IMR-90 (cell line): ENCODE data around the gene GRAP. TPM values are rescaled to one million over a fixed set of nuclear protein-coding genes. Genes with fewer than 3 reads are reported as not detected.
A peak's percentile ranks its signal among the peaks of the same experiment; 100 is the strongest.
"Not testable (repeated sequence)": the region's sequence is repeated elsewhere in the genome, so short reads cannot be mapped to it uniquely, and the experiment has no call there.

ENCODE experiments used
- ATAC-seq: fragments of 200-7000 bp; cut with Tn5 transposase; 2 replicates; pipeline ENCODE4 v1.9.1; 2020; ENCODE audit warnings: low read depth, mild to moderate bottlenecking, moderate library complexity
- BruUV-seq: library from RNA; stranded (reverse); fragments of 400-500 nt; replicated peaks from 2 replicates; lab custom pipeline; 2021; lab: Mats Ljungman, UMichigan
- CTCF ChIA-PET: fragments of 300-600 bp; formaldehyde crosslinking; extraction: SDS; loops from one replicate; lab custom pipeline; 2021; ENCODE audit warnings: antibody characterized with exemption; lab: Yijun Ruan, JAX
- POLR2A ChIA-PET: fragments of 300-600 bp; sonication (Branson Sonifier 250); formaldehyde crosslinking; loops from one replicate; lab custom pipeline; 2022; ENCODE audit warnings: antibody characterized with exemption; ENCODE audit not compliant: unreplicated experiment; lab: Charles Lee
- DNase-seq: peaks from one replicate; pipeline ENCODE4 v3.0.0; 2013
- H2AFZ ChIP-seq: replicated peaks from 2 replicates; pipeline ENCODE3; 2013; ENCODE audit warnings: low read length, mild to moderate bottlenecking; ENCODE audit not compliant: poor library complexity
- H2AK5ac ChIP-seq: 2 replicates; pipeline ENCODE4 v1.6.1; 2013; ENCODE audit warnings: low read depth, low read length, inconsistent platforms
- H2AK9ac ChIP-seq: replicated peaks from 2 replicates; pipeline ENCODE3; 2013; ENCODE audit warnings: mild to moderate bottlenecking, low read depth, low read length, moderate library complexity; ENCODE audit not compliant: poor library complexity
- H2BK120ac ChIP-seq: 2 replicates; pipeline ENCODE4 v1.6.1; 2013; ENCODE audit warnings: low read depth, low read length, inconsistent platforms
- H2BK15ac ChIP-seq: 3 replicates; pipeline ENCODE4 v1.6.1; 2013; ENCODE audit warnings: low read depth, low read length, inconsistent platforms
- H2BK20ac ChIP-seq: 2 replicates; pipeline ENCODE4 v1.6.1; 2013; ENCODE audit warnings: low read depth, mild to moderate bottlenecking, inconsistent platforms, low read length, moderate library complexity
- H2BK5ac ChIP-seq: 2 replicates; pipeline ENCODE4 v1.6.1; 2013; ENCODE audit warnings: mild to moderate bottlenecking, low read depth, low read length, inconsistent platforms; ENCODE audit not compliant: poor library complexity, severe bottlenecking
- H3K14ac ChIP-seq: replicated peaks from 2 replicates; pipeline ENCODE4 v1.6.1; 2013; ENCODE audit warnings: low read depth, low read length, inconsistent platforms
- H3K18ac ChIP-seq: 2 replicates; pipeline ENCODE4 v1.6.1; 2013; ENCODE audit warnings: low read depth, low read length, control low read depth
- H3K23ac ChIP-seq: 2 replicates; pipeline ENCODE4 v1.6.1; 2013; ENCODE audit warnings: low read depth, low read length, inconsistent platforms
- H3K27ac ChIP-seq: 2 replicates; pipeline ENCODE4 v1.5.1; 2013; ENCODE audit warnings: mild to moderate bottlenecking, control low read depth, low read length; ENCODE audit not compliant: insufficient read depth
- H3K27me3 ChIP-seq: 2 replicates; pipeline ENCODE4 v1.6.1; 2013; ENCODE audit warnings: low read length; ENCODE audit not compliant: control insufficient read depth, insufficient read depth
- H3K36me3 ChIP-seq: 2 replicates; pipeline ENCODE4 v1.6.1; 2013; ENCODE audit warnings: low read length, mixed read lengths; ENCODE audit not compliant: control insufficient read depth, insufficient read depth
- H3K4ac ChIP-seq: 2 replicates; pipeline ENCODE4 v1.6.1; 2013; ENCODE audit warnings: low read depth, low read length, inconsistent platforms
- H3K4me1 ChIP-seq: 2 replicates; pipeline ENCODE4 v1.6.1; 2013; ENCODE audit warnings: low read length, mixed read lengths; ENCODE audit not compliant: control insufficient read depth, insufficient read depth
- H3K4me2 ChIP-seq: 2 replicates; pipeline ENCODE4 v1.6.1; 2013; ENCODE audit warnings: low read depth, mild to moderate bottlenecking, control low read depth, low read length, moderate library complexity
- H3K4me3 ChIP-seq: 2 replicates; pipeline ENCODE4 v1.5.1; 2013; ENCODE audit warnings: low read depth, mild to moderate bottlenecking, control low read depth, low read length, moderate library complexity; ENCODE audit not compliant: insufficient read depth
- H3K56ac ChIP-seq: 2 replicates; pipeline ENCODE4 v1.6.1; 2013; ENCODE audit warnings: low read length, inconsistent platforms; ENCODE audit not compliant: insufficient read depth; ENCODE audit errors: extremely low read depth
- H3K79me1 ChIP-seq, 2 experiments: 2 replicates each; pipeline ENCODE4 v1.6.1; 2013; ENCODE audit warnings: low read length in 2 of 2, inconsistent platforms in 1 of 2, low read depth in 1 of 2
- H3K9ac ChIP-seq: 2 replicates; pipeline ENCODE4 v1.6.1; 2013; ENCODE audit warnings: low read depth, low read length, control low read depth
- H3K9me1 ChIP-seq: 2 replicates; pipeline ENCODE4 v1.6.1; 2013; ENCODE audit warnings: low read length, inconsistent platforms; ENCODE audit not compliant: insufficient read depth
- H3K9me3 ChIP-seq: 2 replicates; pipeline ENCODE4 v1.6.1; 2013; ENCODE audit warnings: low read length; ENCODE audit not compliant: control insufficient read depth, insufficient read depth
- H4K20me1 ChIP-seq: 2 replicates; pipeline ENCODE4 v1.6.1; 2013; ENCODE audit warnings: low read length, inconsistent platforms; ENCODE audit not compliant: insufficient read depth
- H4K5ac ChIP-seq: 2 replicates; pipeline ENCODE4 v1.6.1; 2013; ENCODE audit warnings: mild to moderate bottlenecking, low read depth, low read length, control low read depth
- H4K8ac ChIP-seq, 2 experiments: 2 replicates each; pipeline ENCODE4 v1.6.1; 2013; ENCODE audit warnings: low read depth in 2 of 2, low read length in 2 of 2, control low read depth in 1 of 2, inconsistent platforms in 1 of 2
- H4K91ac ChIP-seq: 2 replicates; pipeline ENCODE4 v1.6.1; 2013; ENCODE audit warnings: low read depth, low read length, inconsistent platforms; ENCODE audit not compliant: insufficient read depth
- POLR2A ChIP-seq: IDR thresholded peaks from 2 replicates; pipeline ENCODE4 v1.6.1; 2012; ENCODE audit warnings: mild to moderate bottlenecking, low read depth, low read length
- WGBS, 2 experiments: methylation state at CpG; one replicate each; pipeline versions ENCODE4 v1.1.5 to v1.1.7; 2013; ENCODE audit warnings: missing lambda C conversion rate in 2 of 2; ENCODE audit not compliant: insufficient read length in 1 of 2; ENCODE audit errors: extremely low coverage in 2 of 2; 5-methylcytosine and 5-hydroxymethylcytosine counted together
- dilution Hi-C: fragments of 300-500 bp; cut with HindIII; formaldehyde crosslinking; loops from one replicate; pipeline ENCODE4 v1.14.3; 2018; ENCODE audit warnings: low sequenced_read_pairs; ENCODE audit not compliant: unreplicated experiment
- in situ Hi-C: fragments of 300-500 bp; cut with MboI; formaldehyde crosslinking; loops from 3 replicates; pipeline ENCODE4 v1.14.3; 2019; ENCODE audit warnings: low sequenced_read_pairs, inconsistent platforms, mixed read lengths
- intact Hi-C: fragments of 100-400 bp; cut with micrococcal nuclease; formaldehyde crosslinking; loops from 2 replicates; pipeline ENCODE4 v1.10.0; 2022
- polyA plus RNA-seq, 3 experiments: library from polyadenylated mRNA; depleted of rRNA; stranded (reverse); fragments of >200 nt; gene quantifications; 2 replicates each; pipeline ENCODE4 v1.2.3, GENCODE V29; 2012; ENCODE audit warnings: low replicate concordance in 1 of 3
- total RNA-seq: library from RNA; depleted of rRNA; stranded (reverse); fragments of >200 nt; gene quantifications from 2 replicates; pipeline ENCODE4 v1.2.3, GENCODE V29; 2012

Gene GRAP
- total and polyA plus RNA-seq, 2 of the 4 experiments (the other 2 are of a cell fraction), result under 0.01 to 0.14 TPM

DNA sequence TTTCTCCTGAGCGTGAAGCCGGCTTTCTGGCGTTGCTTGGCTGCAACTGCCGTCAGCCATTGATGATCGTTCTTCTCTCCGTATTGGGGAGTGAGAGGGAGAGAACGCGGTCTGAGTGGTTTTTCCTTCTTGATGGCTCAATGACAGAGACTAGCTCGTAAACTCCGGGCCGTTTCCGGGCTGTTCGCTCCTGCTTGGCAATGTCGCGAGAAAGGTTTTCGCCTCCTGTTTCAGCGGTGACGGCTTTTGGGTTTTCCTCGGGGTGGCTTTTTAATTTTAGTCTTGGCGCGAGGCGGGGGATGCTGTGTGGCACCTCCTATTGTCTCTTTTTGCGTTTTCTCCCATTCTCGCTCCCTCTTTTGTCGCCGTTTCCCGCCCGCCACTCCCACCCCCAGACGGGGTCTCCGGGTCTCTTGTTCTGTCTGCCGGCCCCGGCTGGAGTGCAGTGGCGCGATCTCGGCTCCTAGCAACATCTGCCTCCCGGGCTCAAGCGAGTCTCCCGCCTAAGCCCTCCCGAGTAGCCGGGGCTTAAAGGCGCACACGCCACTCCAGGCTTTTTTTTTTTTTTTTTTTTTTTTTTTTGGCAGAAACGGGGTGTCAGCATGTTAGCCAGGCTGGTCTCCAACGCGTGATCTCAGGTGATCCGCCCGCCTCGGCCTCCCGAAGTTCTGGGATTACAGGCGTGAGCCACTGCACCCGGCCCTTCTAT, 15.4 kb upstream of the GRAP start:
- no CpG with 5 or more reads among the region's 51 CpGs for WGBS, 2 experiments
- POLR2A ChIA-PET, result not testable (repeated sequence)

DNA sequence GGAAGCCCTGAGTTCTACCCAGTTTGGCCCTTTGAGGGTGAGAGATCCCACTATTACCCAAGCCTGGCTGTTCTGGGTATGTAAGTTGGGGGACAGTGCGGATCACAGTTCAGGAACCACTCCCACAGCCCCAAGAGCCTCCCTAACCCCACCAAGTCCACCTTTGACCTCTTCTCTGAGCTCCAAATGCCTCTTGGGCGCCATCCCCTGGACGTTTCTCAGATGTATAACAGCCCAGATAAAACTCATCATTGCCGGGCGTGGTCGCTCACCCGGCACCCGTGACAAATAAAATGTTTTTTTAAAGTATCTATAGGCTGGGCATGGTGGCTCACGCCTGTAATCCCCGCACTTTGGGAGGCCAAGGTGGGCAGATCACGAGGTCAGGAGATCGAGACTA, 8.7 kb upstream of the GRAP start:
- POLR2A ChIA-PET, H3K4ac ChIP-seq, DNase-seq, H2BK120ac ChIP-seq, H2AFZ ChIP-seq, H4K91ac ChIP-seq, H3K36me3 ChIP-seq, intact Hi-C loops, H2AK9ac ChIP-seq, H2BK15ac ChIP-seq, H2BK5ac ChIP-seq, CTCF ChIA-PET, H3K27me3 ChIP-seq, H2BK20ac ChIP-seq, H3K56ac ChIP-seq, H4K8ac ChIP-seq, H3K23ac ChIP-seq, H3K18ac ChIP-seq, H3K4me2 ChIP-seq, H3K14ac ChIP-seq, H3K79me1 ChIP-seq, in situ Hi-C loops, H3K9me1 ChIP-seq, H3K9me3 ChIP-seq, BruUV-seq, H4K5ac ChIP-seq, H2AK5ac ChIP-seq, H3K9ac ChIP-seq, H3K27ac ChIP-seq, dilution Hi-C loops, H4K20me1 ChIP-seq, H3K4me3 ChIP-seq, H3K4me1 ChIP-seq: not testable (repeated sequence)
- WGBS, 2 experiments, result no CpG with 5 or more reads among the region's 12 CpGs
- peak; percentile 91 for ATAC-seq

More for the DNA sequence above, 15.4 kb upstream of the GRAP start:
- H4K5ac ChIP-seq, H3K4me1 ChIP-seq, H3K23ac ChIP-seq, H2BK20ac ChIP-seq, dilution Hi-C loops, H3K27ac ChIP-seq, H2AK9ac ChIP-seq, H3K9ac ChIP-seq, H3K27me3 ChIP-seq, in situ Hi-C loops, H3K56ac ChIP-seq, H2AFZ ChIP-seq, H4K91ac ChIP-seq, H3K79me1 ChIP-seq, H4K20me1 ChIP-seq, H2BK15ac ChIP-seq, intact Hi-C loops, H2BK5ac ChIP-seq, DNase-seq, H3K9me1 ChIP-seq, H3K14ac ChIP-seq, H4K8ac ChIP-seq, H2BK120ac ChIP-seq, H3K4me2 ChIP-seq, H3K4me3 ChIP-seq, H2AK5ac ChIP-seq, H3K9me3 ChIP-seq, H3K4ac ChIP-seq, H3K18ac ChIP-seq, CTCF ChIA-PET, H3K36me3 ChIP-seq: not testable (repeated sequence)
- 0 out of 2 replicates have a peak, but pooled peaks have one; percentile 32 for TF ChIP-seq POLR2A
- ATAC-seq, result peak; percentile 54
- BruUV-seq, result TSS peak; percentile 100
